Hepatocyte (in vitro differentiated cells): ENCODE measurements around the gene TBL3. TPM values are rescaled to one million over a fixed set of nuclear protein-coding genes. Genes with fewer than 3 reads are reported as not detected.
A peak's percentile ranks its signal among the peaks of the same experiment; 100 is the strongest.
"Not testable (repeated sequence)": the region's sequence is repeated elsewhere in the genome, so short reads cannot be mapped to it uniquely, and the experiment has no call there.

Experiments
- DNase-seq: peaks from one replicate; pipeline ENCODE4 v3.0.0-alpha.2; 2016; ENCODE audit warnings: low spot score
- H2AFZ ChIP-seq: fragments of 200-600 bp; sonication (generic); 2 replicates; pipeline ENCODE4 v1.6.0; 2016; ENCODE audit warnings: antibody characterized with exemption, mild to moderate bottlenecking
- H3K27ac ChIP-seq: fragments of 200-600 bp; sonication (generic); 2 replicates; pipeline ENCODE4 v1.5.1; 2016; ENCODE audit warnings: mild to moderate bottlenecking
- H3K27me3 ChIP-seq: fragments of 200-600 bp; sonication (generic); 2 replicates; pipeline ENCODE4 v1.6.1; 2016
- H3K36me3 ChIP-seq: fragments of 200-600 bp; sonication (generic); replicated peaks from 2 replicates; pipeline ENCODE4 v1.5.1; 2016; ENCODE audit warnings: low read depth; ENCODE audit not compliant: insufficient read depth
- H3K4me1 ChIP-seq: fragments of 200-600 bp; sonication (generic); 2 replicates; pipeline ENCODE4 v1.5.1; 2016; ENCODE audit warnings: mild to moderate bottlenecking, moderate library complexity; ENCODE audit not compliant: insufficient read depth
- H3K4me2 ChIP-seq: fragments of 200-600 bp; sonication (generic); 2 replicates; pipeline ENCODE4 v1.6.0; 2016
- H3K4me3 ChIP-seq: fragments of 200-600 bp; sonication (generic); 2 replicates; pipeline ENCODE4 v1.5.1; 2016; ENCODE audit warnings: mild to moderate bottlenecking
- H3K79me2 ChIP-seq: fragments of 200-600 bp; sonication (generic); 2 replicates; pipeline ENCODE4 v1.6.0; 2017; ENCODE audit warnings: mild to moderate bottlenecking
- H3K9me2 ChIP-seq: fragments of 200-600 bp; sonication (generic); replicated peaks from 2 replicates; pipeline ENCODE4 v1.6.0; 2017; ENCODE audit warnings: mild to moderate bottlenecking; ENCODE audit not compliant: insufficient read depth
- H3K9me3 ChIP-seq: fragments of 200-600 bp; sonication (generic); 2 replicates; pipeline ENCODE4 v1.5.1; 2016; ENCODE audit warnings: low read depth, mild to moderate bottlenecking
- H4K20me1 ChIP-seq: fragments of 200-600 bp; sonication (generic); 2 replicates; pipeline ENCODE4 v1.6.0; 2016; ENCODE audit warnings: mild to moderate bottlenecking; ENCODE audit not compliant: insufficient read depth, poor library complexity, severe bottlenecking
- CTCF ChIP-seq: fragments of 200-600 bp; sonication (generic); IDR thresholded peaks from 2 replicates; pipeline ENCODE4 v1.5.1; 2016; ENCODE audit warnings: antibody characterized with exemption, mild to moderate bottlenecking; ENCODE audit not compliant: poor library complexity
- EZH2 ChIP-seq: fragments of 200-600 bp; sonication (generic); IDR thresholded peaks from 2 replicates; pipeline ENCODE4 v1.6.1; 2016; ENCODE audit warnings: antibody characterized with exemption, mild to moderate bottlenecking, borderline replicate concordance
- EZH2phosphoT487 ChIP-seq: fragments of 200-600 bp; sonication (generic); IDR thresholded peaks from one replicate; pipeline ENCODE4 v1.6.1; 2018; ENCODE audit warnings: antibody characterized with exemption, mild to moderate bottlenecking, low read depth, moderate library complexity; ENCODE audit not compliant: unreplicated experiment, severe bottlenecking
- WGBS: methylation state at CpG from one replicate; pipeline ENCODE4 v1.1.6; 2016; ENCODE audit warnings: low lambda C conversion rate; ENCODE audit errors: missing lambda C conversion rate; 5-methylcytosine and 5-hydroxymethylcytosine counted together
- polyA plus RNA-seq: library from polyadenylated mRNA; unstranded; fragments of >200 nt; fragmentation: Nextera tagmentation; extraction: Ambion mirVana; gene quantifications from 2 replicates; pipeline ENCODE4 v1.2.1, GENCODE V29; 2016
- total RNA-seq: library from RNA; depleted of rRNA; stranded (reverse); fragments of >200 nt; gene quantifications from 2 replicates; pipeline ENCODE4 v1.2.3, GENCODE V29; 2014

TBL3 gene
- total and polyA plus RNA-seq, 2 experiments from 2014 or later: 24.2 to 48.5 TPM

GRCh38 chr16:1959269-1960039 lies 12.4 kb upstream of the TBL3 start, which contains the start of gene NDUFB10:
Gene NDUFB10 (plus strand): TSS chr16:1959538. CDS start chr16:1959625, 87 bp downstream.
- peak; percentile 68 for TF ChIP-seq CTCF
- TF ChIP-seq EZH2: no peak
- Histone ChIP-seq H3K9me3 (no peaks in the 10 kb centered on the region), H3K27me3 (no peaks in the 10 kb centered on the region), H3K4me1 (peaks cover 14% of the 10 kb centered on the region), H3K27ac (peak within 1 kb of the TSS; percentile 44), H2AFZ (peak within 1 kb of the TSS; percentile 66), H3K36me3 (no peaks in the 10 kb centered on the region), H3K79me2 (peaks cover 31% of the 10 kb centered on the region), H3K4me2 (peak within 1 kb of the TSS; percentile 85), H3K9me2 (no peaks in the 10 kb centered on the region), H3K4me3 (peak within 1 kb of the TSS; percentile 59), H4K20me1 (peaks cover 26% of the 10 kb centered on the region)
- peak; percentile 96 for DNase-seq
- WGBS: under 1% methylated on average over 61 of the region's 79 CpGs

GRCh38 chr16:1960665-1961630 lies 10.9 kb upstream of the TBL3 start:
- WGBS: 62% methylated on average over 20 of the region's 20 CpGs

GRCh38 chr16:1961651-1962067 lies 10.2 kb upstream of the TBL3 start:
- Histone ChIP-seq H3K36me3 (no peaks in the 10 kb centered on the region), H3K9me3 (no peaks in the 10 kb centered on the region), H3K4me2 (peak overlapping the region; percentile 85), H3K9me2 (no peaks in the 10 kb centered on the region), H2AFZ (no peak overlapping the region), H4K20me1 (peaks cover 26% of the 10 kb centered on the region), H3K4me1 (peaks cover 19% of the 10 kb centered on the region), H3K27me3 (no peaks in the 10 kb centered on the region), H3K27ac (no peak overlapping the region), H3K4me3 (no peak overlapping the region), H3K79me2 (peaks cover 44% of the 10 kb centered on the region)
- TF ChIP-seq EZH2 (no peak), EZH2phosphoT487 (no peak), CTCF (no peak)
- WGBS: 76% methylated on average over 6 of the region's 6 CpGs
- no peak for DNase-seq

More at GRCh38 chr16:1960665-1961630, 10.9 kb upstream of the TBL3 start:
- no peak for DNase-seq
- Histone ChIP-seq H3K27ac (no peak overlapping the region), H3K4me3 (no peak overlapping the region), H3K9me2 (no peaks in the 10 kb centered on the region), H3K4me1 (peaks cover 18% of the 10 kb centered on the region), H3K79me2 (peaks cover 38% of the 10 kb centered on the region), H3K27me3 (no peaks in the 10 kb centered on the region), H4K20me1 (peaks cover 26% of the 10 kb centered on the region), H3K36me3 (no peaks in the 10 kb centered on the region), H2AFZ (no peak overlapping the region), H3K9me3 (no peaks in the 10 kb centered on the region), H3K4me2 (peak overlapping the region; percentile 85)
- no peak for TF ChIP-seq EZH2
- no peak for TF ChIP-seq EZH2phosphoT487
- no peak for TF ChIP-seq CTCF

- Histone ChIP-seq H4K20me1 (peaks cover 26% of the 10 kb centered on the region), H3K4me1 (peaks cover 19% of the 10 kb centered on the region), H3K79me2 (peaks cover 44% of the 10 kb centered on the region), H3K4me2 (peak overlapping the region; percentile 92)
- not testable (repeated sequence) for H3K9me3 ChIP-seq, H3K27me3 ChIP-seq, H3K36me3 ChIP-seq, H3K27ac ChIP-seq, H3K9me2 ChIP-seq, DNase-seq, H2AFZ ChIP-seq, H3K4me3 ChIP-seq
- WGBS: 90% methylated on average over 37 of the region's 37 CpGs
Measured at GRCh38 chr16:1962161-1963153, 9.4 kb upstream of the TBL3 start.
